Measurements from ENCODE around the gene GPRIN3.

- TF ChIP-seq EZH2 (IDR thresholded peaks at IDR 0.05) (no peak), POLR2AphosphoS5 (IDR thresholded peaks at IDR 0.05; ENCODE audit: borderline replicate concordance, low read depth, low read length) (no peak)
Measured at GRCh38 chr4:89204624-89205023, 103.0 kb downstream of the GPRIN3 start.

All from SK-N-MC (cell line).